SJSA1 (cell line): Measurements from ENCODE around the gene GMFB. TPM values are rescaled to one million over a fixed set of nuclear protein-coding genes. Genes with fewer than 3 reads are reported as not detected.
A peak's percentile ranks its signal among the peaks of the same experiment; 100 is the strongest.
"Not testable (repeated sequence)": the region's sequence is repeated elsewhere in the genome, so short reads cannot be mapped to it uniquely, and the experiment has no call there.

Experiments
- DNase-seq, 2 experiments: peaks; one replicate each; pipeline ENCODE4 v3.0.0-alpha.2; 2015 to 2020; ENCODE audit warnings: low spot score in 2 of 2, low read depth in 1 of 2
- H3K27ac ChIP-seq: fragments of 250-450 bp; sonication (Bioruptor Pico); 2 replicates; pipeline ENCODE4 v1.5.1; 2020; ENCODE audit warnings: mild to moderate bottlenecking, moderate library complexity
- H3K27me3 ChIP-seq: fragments of 250-450 bp; sonication (Bioruptor Pico); replicated peaks from 2 replicates; pipeline ENCODE4 v1.5.1; 2020; ENCODE audit warnings: mild to moderate bottlenecking, moderate library complexity
- H3K36me3 ChIP-seq: fragments of 250-450 bp; sonication (Bioruptor Pico); 2 replicates; pipeline ENCODE4 v1.5.1; 2020; ENCODE audit warnings: mild to moderate bottlenecking
- H3K4me1 ChIP-seq: fragments of 250-450 bp; sonication (Bioruptor Pico); replicated peaks from 2 replicates; pipeline ENCODE4 v1.6.1; 2021; ENCODE audit warnings: mild to moderate bottlenecking
- H3K4me3 ChIP-seq: fragments of 250-450 bp; sonication (Bioruptor Pico); 2 replicates; pipeline ENCODE4 v1.5.1; 2020; ENCODE audit warnings: mild to moderate bottlenecking
- H3K9me3 ChIP-seq: fragments of 250-450 bp; sonication (Bioruptor Pico); replicated peaks from 2 replicates; pipeline ENCODE4 v1.5.1; 2020; ENCODE audit warnings: mild to moderate bottlenecking
- total RNA-seq: library from RNA; depleted of rRNA; stranded (reverse); fragments of >200 nt; shearing (Covaris generic); gene quantifications from 2 replicates; pipeline ENCODE4 v1.2.3, GENCODE V29; 2014

The GMFB gene
- total RNA-seq, 1 experiment from 2014 or later: 86.2 TPM

DNA sequence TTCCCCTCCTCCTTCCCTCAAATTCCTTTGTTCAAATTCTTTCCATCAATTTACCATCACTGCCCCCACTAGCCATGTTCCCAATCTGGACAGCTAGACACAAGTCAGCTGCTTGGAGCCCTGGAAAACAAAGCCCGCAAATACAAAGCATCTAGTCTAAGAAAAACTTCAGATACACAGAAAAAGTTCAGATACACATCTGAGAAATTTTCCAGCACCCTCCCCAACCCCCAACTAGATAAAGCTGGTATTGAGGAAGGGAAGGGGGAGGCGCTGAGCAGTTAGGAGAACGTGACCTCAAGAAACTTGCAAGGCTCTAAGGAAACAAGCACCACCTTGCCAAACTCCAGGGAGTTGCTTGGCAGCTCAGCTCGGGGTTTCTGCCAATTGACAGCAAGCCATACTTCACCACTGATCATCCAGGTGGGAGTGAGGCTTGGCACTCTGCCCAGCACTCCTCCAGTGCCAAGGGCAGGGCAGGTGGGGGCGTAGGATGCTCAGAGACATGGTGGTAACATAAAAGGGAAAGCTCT lies 42.6 kb downstream of the GMFB start:
- no peak for DNase-seq
- no peak overlapping the region for H3K27ac ChIP-seq

DNA sequence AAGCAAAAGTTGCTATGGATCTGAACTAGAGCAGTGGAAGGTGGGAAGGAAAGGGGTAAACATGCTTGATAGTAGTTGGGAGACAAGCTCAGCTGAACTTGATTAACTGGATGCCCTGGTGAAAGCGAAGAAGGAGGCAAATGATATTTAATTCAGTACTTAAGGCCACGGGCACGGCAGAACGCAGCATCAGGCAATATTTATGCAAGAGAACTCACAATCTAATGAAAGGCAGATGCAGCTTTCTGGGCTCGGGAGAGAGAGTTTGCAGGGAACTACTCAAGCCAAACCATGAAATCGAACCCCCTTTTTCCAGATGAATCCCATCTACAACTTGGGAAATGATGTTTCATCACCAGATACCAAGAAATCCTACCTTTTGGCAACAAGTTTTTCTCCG lies 44.1 kb downstream of the GMFB start:
- H3K36me3 ChIP-seq: peaks cover 10% of the 10 kb centered on the region
- H3K27me3 ChIP-seq: no peaks in the 10 kb centered on the region; the same call in 1 of the 2 replicates
- DNase-seq: no peak
- no peaks in the 10 kb centered on the region for H3K9me3 ChIP-seq
- H3K4me3 ChIP-seq: no peak overlapping the region
- H3K4me1 ChIP-seq: peaks cover 11% of the 10 kb centered on the region
- H3K27ac ChIP-seq: no peak overlapping the region

More for the DNA sequence above, 42.6 kb downstream of the GMFB start:
- no peaks in the 10 kb centered on the region for H3K36me3 ChIP-seq
- peaks cover 11% of the 10 kb centered on the region for H3K4me1 ChIP-seq
- H3K4me3 ChIP-seq: no peak overlapping the region
- no peaks in the 10 kb centered on the region; the same call in 1 of the 2 replicates for H3K27me3 ChIP-seq
- no peaks in the 10 kb centered on the region for H3K9me3 ChIP-seq

DNA sequence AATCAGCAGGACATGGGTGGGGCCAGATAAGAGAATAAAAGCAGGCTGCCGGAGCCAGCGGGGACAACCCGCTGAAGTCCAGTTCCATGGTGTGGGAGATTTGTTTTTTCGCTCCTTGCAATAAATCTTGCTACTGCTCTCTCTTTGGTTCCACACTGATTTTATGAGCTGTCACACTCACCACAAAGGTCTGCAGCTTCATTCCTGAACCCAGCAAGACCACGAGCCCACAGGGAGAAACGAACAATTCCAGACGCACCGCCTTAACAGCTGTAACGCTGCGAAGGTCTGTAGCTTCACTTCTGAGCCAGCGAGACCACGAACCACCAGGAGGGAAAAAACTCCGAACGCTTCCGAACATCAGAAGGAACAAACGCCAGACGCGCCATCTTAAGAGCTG lies 44.8 kb downstream of the GMFB start:
- H3K36me3 ChIP-seq: peaks cover 14% of the 10 kb centered on the region
- H3K9me3 ChIP-seq: no peaks in the 10 kb centered on the region
- DNase-seq: no peak
- H3K27ac ChIP-seq: no peak overlapping the region
- no peak overlapping the region for H3K4me3 ChIP-seq
- peaks cover 15% of the 10 kb centered on the region for H3K4me1 ChIP-seq
- H3K27me3 ChIP-seq: no peaks in the 10 kb centered on the region; the same call in 1 of the 2 replicates

DNA sequence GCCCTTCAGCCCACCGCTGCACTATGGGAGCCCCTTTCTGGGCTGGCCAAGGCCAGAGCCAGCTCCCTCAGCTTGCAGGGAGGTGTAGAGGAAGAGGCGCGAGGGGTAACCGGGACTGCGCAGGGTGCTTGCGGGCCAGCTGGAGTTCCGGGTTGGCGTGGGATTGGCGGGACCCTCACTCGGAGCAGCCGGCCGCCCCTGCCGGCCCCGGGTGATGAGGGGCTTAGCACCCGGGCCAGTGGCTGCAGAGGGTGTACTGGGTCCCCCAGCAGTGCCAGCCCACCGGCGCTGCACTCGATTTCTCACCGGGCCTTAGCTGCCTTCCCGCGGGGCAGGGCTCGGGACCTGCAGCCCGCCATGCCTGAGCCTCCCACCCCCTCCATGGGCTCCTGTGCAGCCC lies 45.8 kb downstream of the GMFB start:
- not testable (repeated sequence) for H3K9me3 ChIP-seq, H3K27me3 ChIP-seq, H3K27ac ChIP-seq, DNase-seq, H3K4me3 ChIP-seq
- H3K36me3 ChIP-seq: peaks cover 20% of the 10 kb centered on the region
- H3K4me1 ChIP-seq: peaks cover 15% of the 10 kb centered on the region

DNA sequence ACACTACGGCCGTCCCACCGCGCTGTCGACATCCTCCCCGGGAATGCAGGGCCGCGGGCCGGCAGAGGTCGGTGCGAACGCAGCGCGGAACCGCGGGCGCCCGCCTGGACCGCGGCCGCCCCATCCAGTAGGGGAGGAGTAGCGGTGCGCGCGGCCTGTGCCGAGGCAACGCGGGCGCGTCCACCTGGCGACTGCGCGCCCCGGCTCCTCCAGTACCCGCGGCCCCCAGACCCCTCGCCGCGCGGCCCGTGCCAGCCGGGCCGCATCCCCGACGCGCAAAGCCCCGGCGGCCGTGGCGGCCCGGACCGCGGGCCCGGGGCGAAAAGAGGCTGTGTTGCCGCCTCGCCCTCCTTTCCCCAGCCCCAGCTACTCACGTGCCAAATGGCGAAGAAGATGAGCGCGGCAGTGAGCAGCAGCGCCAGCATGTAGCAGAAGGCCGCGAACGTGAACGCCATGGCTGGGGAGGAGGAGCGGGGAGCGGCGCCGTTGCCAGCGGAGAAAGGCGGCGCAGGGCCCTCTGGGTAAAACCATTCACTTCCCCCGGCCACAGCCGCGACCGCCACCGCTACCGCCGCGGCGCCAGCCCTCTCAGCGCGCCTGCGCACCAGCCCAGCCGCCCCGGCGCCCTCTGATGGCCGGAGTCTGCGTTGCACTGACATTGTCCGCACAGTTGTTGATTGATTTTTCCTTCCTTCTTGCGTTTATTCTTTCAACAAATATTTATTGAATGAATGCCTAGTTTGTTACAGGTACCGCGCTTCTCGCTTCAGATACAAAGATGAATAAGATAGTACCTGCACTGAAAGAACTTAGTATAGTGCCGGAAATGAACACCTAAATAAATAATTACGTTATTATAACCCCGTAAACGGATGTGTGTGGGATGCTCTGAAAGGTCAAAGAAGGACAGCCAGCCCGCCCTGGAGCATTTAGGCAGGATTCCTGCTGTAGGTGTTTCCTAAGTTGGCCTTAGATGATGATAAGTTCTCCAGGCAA lies 47.6 kb downstream of the GMFB start, which contains the start of gene CNIH1:
TSS of gene CNIH1 (minus strand) at position 502 of the 996 bp plus-strand sequence. CDS start at position 455, 47 bp downstream.
- peak within 1 kb of the TSS; percentile 91 for H3K4me3 ChIP-seq
- H3K9me3 ChIP-seq: no peaks in the 10 kb centered on the region

DNA sequence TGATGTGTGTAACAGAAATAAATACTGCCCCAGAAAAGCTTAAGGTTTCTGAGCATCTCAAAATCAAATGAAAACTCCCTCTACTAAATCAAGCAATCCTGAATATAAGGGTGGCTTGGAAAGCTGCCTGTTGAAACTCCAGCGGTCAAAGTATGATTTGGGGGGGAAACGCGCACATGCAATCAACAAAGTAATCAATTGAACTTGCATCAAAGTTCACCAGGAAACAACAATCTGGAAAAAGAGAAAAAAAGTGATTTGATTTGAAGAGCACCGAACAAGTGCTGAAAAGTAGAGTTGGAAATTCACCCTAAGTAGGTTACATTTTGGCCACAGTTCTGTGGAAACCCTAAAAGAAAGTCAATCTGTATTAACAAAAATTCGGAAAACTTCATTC lies 48.3 kb downstream of the GMFB start:
- no peak for DNase-seq
- H3K4me1 ChIP-seq: peaks cover 24% of the 10 kb centered on the region
- H3K27me3 ChIP-seq: no peaks in the 10 kb centered on the region
- H3K36me3 ChIP-seq: peaks cover 20% of the 10 kb centered on the region
- no peaks in the 10 kb centered on the region for H3K9me3 ChIP-seq
- H3K27ac ChIP-seq: peak overlapping the region; percentile 87
- H3K4me3 ChIP-seq: peak overlapping the region; percentile 91

More for the DNA sequence above, 47.6 kb downstream of the GMFB start, which contains the start of gene CNIH1:
- Histone ChIP-seq H3K4me1 (peaks cover 17% of the 10 kb centered on the region), H3K27ac (peak within 1 kb of the TSS; percentile 87), H3K36me3 (peaks cover 20% of the 10 kb centered on the region), H3K27me3 (no peaks in the 10 kb centered on the region)
- peak; percentile 89 to 90 for DNase-seq

DNA sequence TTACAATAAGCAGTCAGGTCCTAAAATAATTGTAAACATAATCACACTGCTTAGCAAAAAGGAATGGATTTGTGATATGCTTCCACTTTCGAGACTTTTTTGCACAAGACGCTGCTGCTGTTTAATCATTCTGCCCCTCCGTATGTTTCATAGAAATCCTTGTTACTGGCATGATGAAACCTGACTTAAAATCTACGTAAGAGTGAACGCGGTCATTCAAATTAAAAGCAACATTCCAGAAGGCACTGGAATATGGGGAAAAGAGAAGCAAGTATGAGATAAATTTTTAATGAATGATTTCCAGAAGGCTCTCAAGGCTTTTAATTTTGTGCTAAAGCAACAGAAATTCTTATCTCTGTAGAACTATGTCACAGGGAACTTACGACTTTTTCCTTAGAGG lies 48.7 kb downstream of the GMFB start:
- H3K4me3 ChIP-seq: peak overlapping the region; percentile 91
- no peaks in the 10 kb centered on the region for H3K27me3 ChIP-seq
- H3K36me3 ChIP-seq: peaks cover 20% of the 10 kb centered on the region
- peak in 1 of 2 experiments; percentile 19 for DNase-seq
- H3K27ac ChIP-seq: peak overlapping the region; percentile 87
- H3K9me3 ChIP-seq: no peaks in the 10 kb centered on the region
- peaks cover 28% of the 10 kb centered on the region for H3K4me1 ChIP-seq

DNA sequence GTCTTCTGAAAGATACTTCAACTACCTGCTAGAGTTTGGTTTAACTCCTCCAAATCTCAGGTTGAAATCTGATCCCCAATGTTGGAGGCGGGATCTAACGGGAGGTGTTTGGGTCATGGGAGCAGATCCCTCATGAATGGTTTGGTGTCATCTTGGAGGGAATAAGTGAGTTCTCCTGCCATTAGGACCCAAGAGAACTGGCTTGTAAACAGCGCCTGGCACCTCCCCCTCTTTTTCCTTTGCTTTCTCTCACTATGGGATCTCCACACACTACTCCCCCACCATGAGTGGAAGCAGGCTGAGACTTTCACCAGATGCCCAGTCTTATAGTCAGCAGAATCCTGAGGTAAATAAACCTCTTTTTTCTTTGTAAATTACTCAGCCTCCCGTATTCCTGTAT lies 50.1 kb downstream of the GMFB start:
- H3K27me3 ChIP-seq: no peaks in the 10 kb centered on the region
- no peak overlapping the region for H3K27ac ChIP-seq
- H3K4me3 ChIP-seq: no peak overlapping the region
- peaks cover 34% of the 10 kb centered on the region for H3K36me3 ChIP-seq
- H3K4me1 ChIP-seq: peaks cover 31% of the 10 kb centered on the region
- no peak for DNase-seq
- H3K9me3 ChIP-seq: no peaks in the 10 kb centered on the region

DNA sequence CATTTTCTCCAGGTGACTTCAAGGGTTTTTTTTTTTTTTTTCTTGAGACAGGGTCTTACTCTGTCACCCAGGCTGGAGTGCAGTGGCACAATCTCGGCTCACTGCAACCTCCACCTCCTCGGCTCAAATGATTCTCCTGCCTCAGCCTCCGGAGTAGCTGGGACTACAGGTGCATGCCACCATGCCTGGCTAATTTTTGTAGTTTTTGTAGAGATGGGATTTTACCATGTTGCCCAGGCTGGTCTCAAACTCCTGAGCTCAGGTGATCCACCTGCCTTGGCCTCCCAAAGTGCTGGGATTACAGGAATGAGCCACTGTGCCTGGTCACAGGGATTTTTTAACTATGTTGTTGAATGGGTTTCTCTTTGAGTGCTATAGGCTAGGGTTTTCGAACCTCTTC lies 50.8 kb downstream of the GMFB start:
- H3K27ac ChIP-seq, H3K27me3 ChIP-seq, H3K4me3 ChIP-seq, DNase-seq, H3K9me3 ChIP-seq: not testable (repeated sequence)
- peaks cover 31% of the 10 kb centered on the region for H3K4me1 ChIP-seq
- peaks cover 41% of the 10 kb centered on the region for H3K36me3 ChIP-seq

DNA sequence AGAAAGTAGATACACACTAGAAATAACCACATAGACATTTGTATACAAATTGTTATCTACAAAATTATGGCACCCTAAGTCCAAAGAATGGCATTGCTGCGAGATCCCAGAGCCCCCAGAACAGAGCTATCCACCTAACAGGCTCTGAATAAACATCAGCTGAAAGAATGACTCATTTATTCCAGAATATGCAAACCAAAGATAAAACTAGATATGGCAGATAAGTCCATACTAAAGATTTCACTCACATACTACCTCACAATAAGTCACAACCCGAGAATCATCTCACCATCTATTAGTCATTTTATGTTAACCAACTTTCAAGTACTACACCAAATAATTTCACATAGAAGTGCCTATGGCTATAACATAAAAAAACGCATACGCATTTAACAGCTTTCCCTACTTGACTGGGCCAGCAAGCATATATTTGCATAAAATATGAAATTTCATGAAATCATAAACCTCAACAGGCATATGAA lies 53.2 kb downstream of the GMFB start:
- Histone ChIP-seq H3K27ac (0 out of 2 replicates have a peak overlapping the region, but pooled peaks have one; percentile 5), H3K36me3 (peaks cover 52% of the 10 kb centered on the region), H3K27me3 (no peaks in the 10 kb centered on the region), H3K4me1 (peaks cover 26% of the 10 kb centered on the region), H3K4me3 (no peak overlapping the region), H3K9me3 (no peaks in the 10 kb centered on the region)
- peak in 1 of 2 experiments; percentile 46 for DNase-seq

DNA sequence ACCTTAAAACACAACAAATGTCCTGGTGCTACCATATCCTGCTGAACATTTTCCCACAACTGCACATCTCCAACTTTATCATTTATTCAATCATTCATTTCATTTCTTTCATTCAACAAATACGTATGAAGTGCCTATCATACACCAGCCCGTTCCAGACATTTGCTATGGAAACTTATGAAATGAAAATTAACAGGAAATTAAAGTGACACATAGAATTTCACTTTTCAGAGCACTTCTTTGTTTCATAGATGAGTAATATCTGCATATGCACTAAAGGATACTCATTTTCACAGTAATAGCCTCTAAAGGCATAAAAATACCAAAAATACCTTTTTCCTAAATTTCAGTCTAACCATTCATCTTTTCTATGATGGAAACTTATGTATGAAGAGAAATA lies 60.3 kb downstream of the GMFB start:
- no peaks in the 10 kb centered on the region for H3K4me1 ChIP-seq

DNA sequence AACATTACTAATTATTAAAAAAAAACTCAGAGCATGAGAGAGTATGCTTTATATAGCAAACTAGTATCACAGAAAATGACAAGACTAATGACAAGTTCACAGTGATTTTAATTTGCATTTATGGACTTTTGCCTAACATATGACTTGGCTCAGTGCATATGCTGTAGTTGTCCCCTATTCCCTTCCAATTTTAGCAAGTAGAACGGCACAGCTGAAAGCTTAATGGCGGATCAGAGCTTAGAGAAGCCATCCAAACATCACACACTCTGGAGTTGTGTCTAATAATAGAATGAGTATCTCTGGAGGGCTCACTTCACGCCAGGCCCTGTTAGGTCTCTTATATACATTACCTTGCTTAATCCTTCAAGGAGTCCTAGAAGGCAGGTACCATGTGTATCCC lies 60.9 kb downstream of the GMFB start:
- Histone ChIP-seq H3K4me1 (no peaks in the 10 kb centered on the region), H3K36me3 (peaks cover 74% of the 10 kb centered on the region), H3K27me3 (no peaks in the 10 kb centered on the region), H3K9me3 (no peaks in the 10 kb centered on the region), H3K27ac (no peak overlapping the region), H3K4me3 (no peak overlapping the region)
- no peak for DNase-seq

More for the DNA sequence above, 60.3 kb downstream of the GMFB start:
- Histone ChIP-seq H3K36me3 (peaks cover 81% of the 10 kb centered on the region), H3K27me3 (no peaks in the 10 kb centered on the region), H3K27ac (no peak overlapping the region), H3K9me3 (no peaks in the 10 kb centered on the region), H3K4me3 (no peak overlapping the region)
- DNase-seq: no peak

DNA sequence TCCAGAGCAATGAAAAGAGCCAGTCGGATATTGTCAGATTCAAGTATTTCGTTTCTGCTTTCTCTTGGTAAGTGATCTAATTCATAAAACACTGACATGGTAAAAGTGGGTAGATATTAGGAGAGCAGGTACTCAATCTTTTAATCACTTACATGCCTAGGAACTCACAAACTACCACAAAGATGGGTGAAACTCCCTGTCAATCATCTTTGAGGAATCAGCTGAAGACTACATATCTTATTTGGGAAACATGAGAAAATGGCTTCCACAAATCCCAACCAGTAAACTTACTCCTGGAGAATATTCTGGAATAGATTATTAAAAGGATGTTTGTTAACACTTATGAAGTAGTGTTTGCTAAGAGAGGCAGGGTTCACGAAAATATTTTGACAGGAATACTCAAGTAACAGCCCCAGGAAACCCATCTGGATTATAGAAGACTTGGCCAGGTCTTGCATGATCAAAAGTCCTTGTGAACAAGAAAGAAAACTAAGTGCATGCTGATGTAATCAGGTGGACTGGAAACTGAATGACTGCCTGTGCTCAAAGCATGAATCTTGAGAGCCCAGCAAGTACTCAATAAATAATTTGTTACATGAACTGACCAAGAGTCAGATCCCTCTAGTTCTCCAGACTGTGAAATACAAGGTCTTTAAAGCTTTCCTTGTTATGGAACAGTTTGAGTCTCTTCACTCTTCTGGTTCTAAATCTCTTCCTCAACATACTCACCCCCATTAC lies 63.1 kb downstream of the GMFB start:
- H3K4me1 ChIP-seq: no peaks in the 10 kb centered on the region
- H3K27ac ChIP-seq: no peak overlapping the region
- H3K36me3 ChIP-seq: peaks cover 67% of the 10 kb centered on the region
- no peak overlapping the region for H3K4me3 ChIP-seq
- H3K27me3 ChIP-seq: no peaks in the 10 kb centered on the region
- no peak for DNase-seq
- H3K9me3 ChIP-seq: no peaks in the 10 kb centered on the region
